Neuronal stem cell (in vitro differentiated cells): ENCODE data around the gene RAB33B.
A peak's percentile ranks its signal among the peaks of the same experiment; 100 is the strongest.

Experiments used
- DNase-seq: peaks from one replicate; pipeline ENCODE4 v3.0.0-alpha.2; 2013; ENCODE audit warnings: low spot score
- H2AFZ ChIP-seq: one replicate; pipeline ENCODE4 v1.6.1; 2013; ENCODE audit warnings: mild to moderate bottlenecking, low read length, inconsistent platforms
- H2AK5ac ChIP-seq: 2 replicates; pipeline ENCODE4 v1.6.1; 2013; ENCODE audit warnings: low read depth, mild to moderate bottlenecking, inconsistent platforms, low read length, moderate library complexity, mixed read lengths
- H2BK120ac ChIP-seq: 2 replicates; pipeline ENCODE4 v1.6.1; 2013; ENCODE audit warnings: low read depth, mild to moderate bottlenecking, inconsistent platforms, low read length, moderate library complexity, mixed read lengths
- H2BK12ac ChIP-seq: one replicate; pipeline ENCODE4 v1.6.1; 2013; ENCODE audit warnings: low read length, inconsistent platforms
- H2BK15ac ChIP-seq: 2 replicates; pipeline ENCODE4 v1.6.1; 2013; ENCODE audit warnings: mild to moderate bottlenecking, low read length, inconsistent platforms, mixed read lengths
- H2BK5ac ChIP-seq: one replicate; pipeline ENCODE4 v1.6.1; 2013; ENCODE audit warnings: inconsistent platforms, mild to moderate bottlenecking, low read length, moderate library complexity
- H3K14ac ChIP-seq: one replicate; pipeline ENCODE4 v1.6.1; 2013; ENCODE audit warnings: low read length, inconsistent platforms
- H3K18ac ChIP-seq: 2 replicates; pipeline ENCODE4 v1.6.1; 2013; ENCODE audit warnings: low read length, inconsistent platforms
- H3K23ac ChIP-seq: 2 replicates; pipeline ENCODE4 v1.6.1; 2013; ENCODE audit warnings: low read depth, mild to moderate bottlenecking, mixed read lengths, low read length, inconsistent platforms; ENCODE audit not compliant: poor library complexity
- H3K27ac ChIP-seq: replicated peaks from 3 replicates; pipeline ENCODE4 v1.5.1; 2013; ENCODE audit warnings: low read length, inconsistent platforms
- H3K27me3 ChIP-seq, 3 experiments: 2 replicates each; pipeline ENCODE4 v1.6.1; 2013; ENCODE audit warnings: low read length in 3 of 3, mild to moderate bottlenecking in 2 of 3, inconsistent platforms in 1 of 3, low read depth in 1 of 3, mixed read lengths in 1 of 3, moderate library complexity in 1 of 3; ENCODE audit not compliant: control insufficient read depth in 3 of 3, insufficient read depth in 3 of 3
- H3K36me3 ChIP-seq, 2 donors: replicated peaks in 1 of 2; 2 replicates each; pipeline ENCODE4 v1.6.1; 2013; ENCODE audit warnings: low read length in 2 of 2; ENCODE audit not compliant: control insufficient read depth in 2 of 2, insufficient read depth in 2 of 2
- H3K4ac ChIP-seq: 2 replicates; pipeline ENCODE4 v1.6.1; 2013; ENCODE audit warnings: inconsistent platforms, mild to moderate bottlenecking, low read length, moderate library complexity
- H3K4me1 ChIP-seq, 2 donors: 1 replicate in 1 of 2; 2 replicates in 1 of 2; pipeline ENCODE4 v1.6.1; 2013; ENCODE audit warnings: low read length in 2 of 2, low read depth in 1 of 2; ENCODE audit not compliant: control insufficient read depth in 2 of 2, insufficient read depth in 1 of 2
- H3K4me2 ChIP-seq: one replicate; pipeline ENCODE4 v1.6.1; 2013; ENCODE audit warnings: mild to moderate bottlenecking, low read length, inconsistent platforms; ENCODE audit not compliant: insufficient read depth, poor library complexity, severe bottlenecking
- H3K4me3 ChIP-seq, 2 donors: 2 replicates each; pipeline ENCODE4 v1.5.1; 2013; ENCODE audit warnings: low read length in 2 of 2, mild to moderate bottlenecking in 2 of 2, inconsistent platforms in 1 of 2, moderate library complexity in 1 of 2
- H3K79me1 ChIP-seq: one replicate; pipeline ENCODE4 v1.6.1; 2013; ENCODE audit warnings: low read depth, mild to moderate bottlenecking, inconsistent platforms, low read length, moderate library complexity
- H3K9ac ChIP-seq: one replicate; pipeline ENCODE4 v1.6.1; 2013; ENCODE audit warnings: mild to moderate bottlenecking, low read depth, low read length, inconsistent platforms; ENCODE audit not compliant: poor library complexity
- H3K9me3 ChIP-seq, 2 donors: replicated peaks in 1 of 2; 2 replicates each; pipeline versions ENCODE3 to v1.6.1; 2013; ENCODE audit warnings: low read length in 2 of 2, mild to moderate bottlenecking in 2 of 2, inconsistent platforms in 1 of 2, low read depth in 1 of 2, mixed read lengths in 1 of 2, moderate library complexity in 1 of 2; ENCODE audit not compliant: control insufficient read depth in 2 of 2, insufficient read depth in 1 of 2
- H4K8ac ChIP-seq: one replicate; pipeline ENCODE4 v1.6.1; 2013; ENCODE audit warnings: low read depth, mild to moderate bottlenecking, inconsistent platforms, low read length, moderate library complexity
- H4K91ac ChIP-seq: one replicate; pipeline ENCODE4 v1.6.1; 2013; ENCODE audit warnings: low read length, low read depth, mild to moderate bottlenecking, inconsistent platforms; ENCODE audit not compliant: poor library complexity
- WGBS, 2 donors: extraction: QIAGEN DNeasy Blood & Tissue Kit; methylation state at CpG; one replicate each; pipeline ENCODE4 v1.1.7; 2013; ENCODE audit warnings: missing lambda C conversion rate in 2 of 2, mixed read lengths in 1 of 2; ENCODE audit not compliant: insufficient read length in 2 of 2, insufficient replicate concordance in 1 of 2; ENCODE audit errors: extremely low coverage in 2 of 2; 5-methylcytosine and 5-hydroxymethylcytosine counted together

The RAB33B gene

GRCh38 chr4:139492429-139492828 is 38.5 kb downstream of the RAB33B start:
- H2BK15ac ChIP-seq: no peak overlapping the region
- H2AK5ac ChIP-seq: no peak overlapping the region
- no peak overlapping the region for H3K18ac ChIP-seq
- no peak overlapping the region for H3K27ac ChIP-seq
- H3K9me3 ChIP-seq: no peaks in the 10 kb centered on the region
- no peak overlapping the region for H3K14ac ChIP-seq
- no peak overlapping the region for H3K23ac ChIP-seq
- H3K27me3 ChIP-seq: no peaks in the 10 kb centered on the region
- no peak overlapping the region for H2BK12ac ChIP-seq
- no peak for DNase-seq
- H3K79me1 ChIP-seq: no peaks in the 10 kb centered on the region
- no peak overlapping the region for H3K4me2 ChIP-seq
- H3K9ac ChIP-seq: no peak overlapping the region
- no peaks in the 10 kb centered on the region for H3K36me3 ChIP-seq
- no peak overlapping the region for H2BK120ac ChIP-seq
- no CpG with 5 or more reads among the region's 2 CpGs for WGBS, 2 donors
- H2AFZ ChIP-seq: no peak overlapping the region
- no peak overlapping the region for H3K4ac ChIP-seq
- H3K4me3 ChIP-seq: no peak overlapping the region
- H3K4me1 ChIP-seq: no peaks in the 10 kb centered on the region
- H4K91ac ChIP-seq: no peak overlapping the region
- no peak overlapping the region for H4K8ac ChIP-seq
- H2BK5ac ChIP-seq: no peak overlapping the region

DNA sequence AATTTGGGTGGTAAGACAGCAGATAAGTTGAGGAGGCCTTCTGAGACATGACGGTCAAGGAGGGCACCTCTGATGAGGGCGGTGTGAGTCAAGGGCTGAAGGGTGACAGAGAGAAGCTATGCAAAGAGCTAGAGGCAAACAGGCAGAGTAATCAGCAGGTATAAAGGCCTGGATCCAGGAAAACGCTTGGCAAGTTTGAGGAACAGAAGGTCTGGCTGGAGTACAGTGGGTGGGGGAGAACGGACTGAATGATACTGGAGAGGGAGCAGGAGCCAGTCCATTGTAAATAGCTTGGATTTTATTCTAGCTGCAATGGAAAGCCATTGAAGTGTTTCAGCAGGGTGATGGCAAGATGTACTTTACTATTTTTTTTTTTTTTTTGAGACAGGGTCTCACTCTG is 39.3 kb downstream of the RAB33B start:
- no peak overlapping the region for H3K23ac ChIP-seq
- no peak overlapping the region for H3K14ac ChIP-seq
- no peak overlapping the region for H3K27ac ChIP-seq
- no peaks in the 10 kb centered on the region for H3K36me3 ChIP-seq
- H2BK120ac ChIP-seq: no peak overlapping the region
- no peak overlapping the region for H3K18ac ChIP-seq
- H3K79me1 ChIP-seq: no peaks in the 10 kb centered on the region
- H3K4me1 ChIP-seq: no peaks in the 10 kb centered on the region
- H2BK12ac ChIP-seq: no peak overlapping the region
- H4K8ac ChIP-seq: no peak overlapping the region
- no peak overlapping the region for H3K4me2 ChIP-seq
- H2BK15ac ChIP-seq: no peak overlapping the region
- H4K91ac ChIP-seq: no peak overlapping the region
- H3K4me3 ChIP-seq: no peak overlapping the region
- no peaks in the 10 kb centered on the region for H3K9me3 ChIP-seq
- DNase-seq: no peak
- H2BK5ac ChIP-seq: no peak overlapping the region
- no peaks in the 10 kb centered on the region for H3K27me3 ChIP-seq
- H2AFZ ChIP-seq: no peak overlapping the region
- no peak overlapping the region for H2AK5ac ChIP-seq
- no peak overlapping the region for H3K4ac ChIP-seq
- no CpG with 5 or more reads among the region's 4 CpGs for WGBS, 2 donors
- no peak overlapping the region for H3K9ac ChIP-seq

GRCh38 chr4:139499186-139499585 is 45.3 kb downstream of the RAB33B start:
- no peak overlapping the region for H4K91ac ChIP-seq
- no peak overlapping the region for H3K4ac ChIP-seq
- no peak for DNase-seq
- H3K4me2 ChIP-seq: no peak overlapping the region
- H2BK120ac ChIP-seq: no peak overlapping the region
- H3K27ac ChIP-seq: no peak overlapping the region
- no peak overlapping the region for H3K4me3 ChIP-seq
- no peak overlapping the region for H3K23ac ChIP-seq
- H4K8ac ChIP-seq: no peak overlapping the region
- H3K18ac ChIP-seq: no peak overlapping the region
- H3K79me1 ChIP-seq: no peaks in the 10 kb centered on the region
- no peaks in the 10 kb centered on the region for H3K27me3 ChIP-seq
- no peak overlapping the region for H2AK5ac ChIP-seq
- no CpG with 5 or more reads among the region's 4 CpGs for WGBS, 2 donors
- no peak overlapping the region for H2BK5ac ChIP-seq
- no peak overlapping the region for H2AFZ ChIP-seq
- H3K9me3 ChIP-seq: peaks cover 0 to 2% of the 10 kb centered on the region in 2 donors
- no peak overlapping the region for H2BK12ac ChIP-seq
- H3K36me3 ChIP-seq: no peaks in the 10 kb centered on the region
- no peak overlapping the region for H3K14ac ChIP-seq
- no peak overlapping the region for H2BK15ac ChIP-seq
- peaks cover 3 to 5% of the 10 kb centered on the region in 2 donors for H3K4me1 ChIP-seq
- no peak overlapping the region for H3K9ac ChIP-seq

GRCh38 chr4:139501117-139501516 is 47.2 kb downstream of the RAB33B start:
- H2BK15ac ChIP-seq: no peak overlapping the region
- no peak overlapping the region for H3K4me2 ChIP-seq
- H3K4me1 ChIP-seq: peaks cover 3 to 5% of the 10 kb centered on the region in 2 donors
- H2AK5ac ChIP-seq: no peak overlapping the region
- H3K9me3 ChIP-seq: peaks cover 0 to 2% of the 10 kb centered on the region in 2 donors
- H2BK5ac ChIP-seq: no peak overlapping the region
- peaks cover 0 to 3% of the 10 kb centered on the region in 2 donors for H3K36me3 ChIP-seq
- no peak overlapping the region for H2BK120ac ChIP-seq
- no peaks in the 10 kb centered on the region for H3K27me3 ChIP-seq
- H4K91ac ChIP-seq: no peak overlapping the region
- H3K23ac ChIP-seq: no peak overlapping the region
- no peak overlapping the region for H3K18ac ChIP-seq
- H2AFZ ChIP-seq: no peak overlapping the region
- peak overlapping the region; percentile 9 for H3K27ac ChIP-seq
- no peak for DNase-seq
- no CpG with 5 or more reads among the region's 3 CpGs for WGBS, 2 donors
- H3K4ac ChIP-seq: no peak overlapping the region
- no peak overlapping the region for H4K8ac ChIP-seq
- H3K14ac ChIP-seq: no peak overlapping the region
- no peak overlapping the region for H3K4me3 ChIP-seq
- H3K79me1 ChIP-seq: no peaks in the 10 kb centered on the region
- no peak overlapping the region for H2BK12ac ChIP-seq
- no peak overlapping the region for H3K9ac ChIP-seq
